Measurements from ENCODE around the gene BBS9. TPM values are rescaled to one million over a fixed set of nuclear protein-coding genes. Genes with fewer than 3 reads are reported as not detected.

Gene BBS9
- total RNA-seq, 4 donors from 2014 or later, result 17.8 to 27.5 (median 24.7) TPM

DNA sequence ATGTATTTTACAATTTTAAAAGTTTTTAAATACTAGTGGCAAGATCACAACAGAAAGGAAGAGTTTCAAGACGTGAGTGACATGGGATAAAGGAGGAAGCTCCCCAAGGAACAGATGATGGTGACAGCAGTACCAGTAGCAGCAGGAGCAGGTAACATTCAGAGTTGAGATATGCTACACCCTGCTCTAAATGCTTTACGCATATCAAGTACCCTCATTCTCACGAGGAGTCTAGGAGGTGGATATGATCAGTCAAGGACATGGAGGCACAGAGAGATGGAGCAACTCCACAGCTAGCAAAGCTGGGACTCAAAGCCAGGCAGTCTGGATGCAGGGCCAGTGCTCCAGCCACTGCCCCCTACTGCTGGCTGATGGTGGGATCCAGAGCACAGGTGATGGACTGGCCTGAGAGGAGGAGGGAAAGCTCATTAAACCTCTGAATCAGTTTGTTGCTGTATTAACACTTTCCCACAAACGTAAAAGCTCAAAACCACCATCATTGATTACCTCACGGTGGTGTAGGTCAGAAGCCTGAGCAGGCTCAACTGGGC, 37.6 kb upstream of the BBS9 start:
- TF ChIP-seq, protein P1, sequence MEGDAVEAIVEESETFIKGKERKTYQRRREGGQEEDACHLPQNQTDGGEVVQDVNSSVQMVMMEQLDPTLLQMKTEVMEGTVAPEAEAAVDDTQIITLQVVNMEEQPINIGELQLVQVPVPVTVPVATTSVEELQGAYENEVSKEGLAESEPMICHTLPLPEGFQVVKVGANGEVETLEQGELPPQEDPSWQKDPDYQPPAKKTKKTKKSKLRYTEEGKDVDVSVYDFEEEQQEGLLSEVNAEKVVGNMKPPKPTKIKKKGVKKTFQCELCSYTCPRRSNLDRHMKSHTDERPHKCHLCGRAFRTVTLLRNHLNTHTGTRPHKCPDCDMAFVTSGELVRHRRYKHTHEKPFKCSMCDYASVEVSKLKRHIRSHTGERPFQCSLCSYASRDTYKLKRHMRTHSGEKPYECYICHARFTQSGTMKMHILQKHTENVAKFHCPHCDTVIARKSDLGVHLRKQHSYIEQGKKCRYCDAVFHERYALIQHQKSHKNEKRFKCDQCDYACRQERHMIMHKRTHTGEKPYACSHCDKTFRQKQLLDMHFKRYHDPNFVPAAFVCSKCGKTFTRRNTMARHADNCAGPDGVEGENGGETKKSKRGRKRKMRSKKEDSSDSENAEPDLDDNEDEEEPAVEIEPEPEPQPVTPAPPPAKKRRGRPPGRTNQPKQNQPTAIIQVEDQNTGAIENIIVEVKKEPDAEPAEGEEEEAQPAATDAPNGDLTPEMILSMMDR (IDR thresholded peaks at IDR 0.05; ENCODE audit: low read depth), result no peak

DNA sequence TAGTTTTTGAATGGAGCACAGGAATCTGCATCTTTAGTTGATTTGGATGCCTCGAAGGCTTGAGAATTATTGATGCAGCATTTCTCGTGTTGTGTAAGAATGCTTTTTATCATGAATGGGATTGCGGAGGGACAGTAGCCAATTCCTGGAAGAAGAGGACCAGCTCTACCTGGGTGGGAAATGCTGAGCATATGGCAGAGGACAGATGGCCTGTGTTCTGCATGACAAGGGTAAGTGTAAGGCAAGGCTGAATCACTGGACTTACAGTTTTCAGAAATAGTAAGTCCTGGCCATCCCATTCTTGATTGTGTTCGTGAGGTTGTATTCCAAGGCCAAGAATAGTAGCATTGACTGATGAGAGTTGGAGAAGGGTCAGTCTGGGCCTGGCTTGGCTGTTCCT, 36.1 kb upstream of the BBS9 start:
- TF ChIP-seq, protein P1 (IDR thresholded peaks at IDR 0.05; ENCODE audit: low read depth), result no peak

DNA sequence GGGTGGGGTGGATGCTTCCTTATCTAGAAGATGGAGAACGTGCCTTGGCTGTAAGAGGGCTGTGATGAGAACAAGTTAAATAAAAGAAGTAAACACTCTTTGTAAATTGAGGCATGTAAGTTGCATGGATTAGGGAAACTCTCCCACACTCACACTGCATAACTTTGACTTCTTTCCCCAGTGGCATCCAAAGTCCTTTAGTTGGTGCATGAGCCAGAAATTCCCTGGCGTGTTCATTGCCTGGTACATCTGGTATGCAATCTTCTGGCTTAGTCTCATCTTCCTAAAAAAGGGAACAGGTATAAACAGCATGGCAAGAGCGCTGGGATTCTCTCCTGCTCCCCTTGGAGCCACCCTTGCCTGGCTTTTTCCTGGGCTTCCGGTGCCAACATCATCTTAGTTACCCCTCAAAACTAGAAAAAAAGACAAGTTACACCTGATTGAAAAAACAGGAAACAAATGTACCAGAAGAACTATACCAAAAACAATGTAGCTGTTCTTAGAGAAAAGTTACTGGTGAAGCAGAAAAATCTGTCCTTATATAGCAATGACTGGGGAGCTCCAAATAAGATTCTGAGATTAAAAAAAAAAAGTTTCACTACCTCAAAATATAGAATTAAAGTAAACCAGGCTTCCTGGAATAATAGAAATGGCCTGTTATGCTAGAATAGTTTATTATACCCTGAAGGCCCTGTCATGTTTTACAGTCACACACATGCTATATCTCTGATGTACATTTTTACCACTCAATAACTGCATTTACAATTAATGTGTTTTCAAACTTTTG, 30.0 kb upstream of the BBS9 start:
- TF ChIP-seq, protein P1 (IDR thresholded peaks at IDR 0.05; ENCODE audit: low read depth), result no peak

DNA sequence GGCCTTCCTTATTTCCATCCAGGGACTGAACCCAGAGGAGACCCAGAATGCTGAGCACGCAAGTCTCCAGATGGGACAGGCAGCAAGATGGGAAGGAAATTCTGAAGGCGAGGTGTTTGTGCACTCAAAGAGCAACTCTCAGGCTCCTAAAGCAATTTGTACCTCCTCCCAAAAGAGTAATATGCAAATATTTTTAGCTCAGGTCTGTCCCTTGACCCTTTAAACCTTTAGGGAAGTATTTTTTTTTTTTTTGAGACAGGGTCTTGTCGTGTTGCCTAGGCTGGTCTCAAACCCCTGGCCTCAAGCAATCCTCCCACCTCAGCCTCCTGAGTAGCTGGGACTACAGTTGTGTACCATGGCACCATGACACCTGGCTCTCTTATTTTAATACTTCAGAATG, 28.6 kb upstream of the BBS9 start:
- TF ChIP-seq, protein P1 (IDR thresholded peaks at IDR 0.05; ENCODE audit: low read depth), result no peak

DNA sequence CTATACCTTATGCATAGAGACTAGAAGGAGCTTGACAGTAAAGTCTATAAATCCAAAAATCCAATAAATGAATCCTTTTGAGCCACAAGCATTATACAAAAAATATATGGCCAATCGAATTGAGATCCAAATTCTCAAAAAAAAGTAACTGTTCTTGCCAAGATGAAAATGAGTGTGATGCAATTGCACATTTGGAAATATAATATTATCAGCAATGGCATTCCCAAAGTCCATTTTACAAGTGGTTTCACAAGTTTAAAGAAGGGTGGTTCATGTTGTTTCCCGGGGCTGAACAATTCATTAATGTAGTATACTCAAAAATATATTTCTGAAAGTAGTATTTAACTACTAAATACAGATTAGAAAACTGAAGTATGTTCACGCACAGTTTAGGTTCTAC, 27.5 kb upstream of the BBS9 start:
- TF ChIP-seq, protein P1 (IDR thresholded peaks at IDR 0.05; ENCODE audit: low read depth), result no peak

DNA sequence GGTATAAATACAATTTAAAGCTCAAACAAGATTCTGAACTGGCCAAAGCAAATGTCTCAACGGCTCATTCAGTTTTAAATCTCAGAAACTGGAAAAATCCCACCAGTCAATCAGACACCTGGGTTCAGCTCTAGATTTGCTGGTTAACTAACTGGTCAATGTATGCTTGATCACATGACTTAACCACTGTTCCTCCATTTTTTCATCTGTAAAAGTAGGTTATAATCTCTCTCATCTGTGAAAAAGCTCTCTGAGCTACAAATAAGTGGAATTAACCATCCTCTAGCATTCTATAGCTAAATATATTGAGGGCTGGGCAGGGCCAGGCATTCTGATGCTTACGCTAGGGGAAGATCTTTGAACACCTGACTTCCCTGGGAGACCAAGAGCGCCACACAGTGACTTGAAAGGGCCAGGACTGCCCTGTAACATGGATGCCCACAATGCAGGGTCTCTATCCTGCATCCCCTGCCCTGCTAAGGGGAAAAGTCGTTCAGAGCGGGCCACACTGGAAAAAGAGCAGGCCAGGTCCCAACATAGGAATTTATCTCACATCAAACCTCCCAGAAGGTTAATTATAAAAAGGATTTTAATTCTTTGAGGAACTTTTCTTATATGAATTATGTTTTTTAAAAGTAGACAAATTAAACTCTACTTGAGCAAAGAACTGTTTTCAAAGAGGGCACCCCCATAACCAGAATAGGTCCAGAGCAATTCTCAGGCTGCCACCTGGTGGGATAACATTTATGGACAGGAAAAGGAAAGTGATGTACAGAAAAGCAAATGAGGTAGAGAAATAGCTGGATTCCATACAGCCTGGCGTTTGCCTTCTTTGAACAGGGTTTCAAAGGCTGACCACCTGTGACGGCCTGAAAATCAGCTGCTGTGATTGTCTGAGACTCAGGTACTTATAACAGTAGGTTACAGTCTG, 22.0 kb upstream of the BBS9 start:
- TF ChIP-seq, protein P1 (IDR thresholded peaks at IDR 0.05; ENCODE audit: low read depth), result no peak

DNA sequence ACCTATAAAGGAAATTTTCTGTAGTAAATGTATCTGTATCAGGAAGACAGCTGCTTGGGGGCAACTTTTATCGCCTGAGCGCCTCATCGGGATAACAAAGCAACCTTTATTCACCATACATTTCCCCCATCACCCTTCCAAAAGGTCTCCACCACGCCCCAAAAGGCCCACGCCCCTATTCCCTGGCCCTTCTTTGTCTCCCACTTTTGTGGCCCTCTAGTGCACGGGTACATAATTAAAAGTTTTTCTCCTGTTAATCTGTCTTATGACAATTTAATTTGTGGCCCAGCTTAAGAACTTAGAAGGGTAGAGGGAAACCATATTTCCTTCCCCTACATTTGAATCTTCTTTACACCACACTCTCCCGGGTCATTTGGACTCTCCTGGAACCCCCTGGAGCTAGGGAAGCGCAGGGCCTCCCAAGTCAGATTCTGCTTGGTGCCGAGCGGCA, 20.8 kb upstream of the BBS9 start:
- TF ChIP-seq, protein P1 (IDR thresholded peaks at IDR 0.05; ENCODE audit: low read depth), result no peak

Measured in subcutaneous adipose tissue (tissue), 4 donors.